HL-60 (cell line): Measurements from ENCODE around the gene MEIKIN.

Experiments used
- SPI1 ChIP-seq: IDR thresholded peaks from 2 replicates; pipeline ENCODE4 v1.6.1; 2012; ENCODE audit warnings: low read depth, mild to moderate bottlenecking, borderline replicate concordance
- TF ChIP-seq, protein P1 (sequence below): IDR thresholded peaks from one replicate; pipeline ENCODE4 v1.5.1; 2011; ENCODE audit warnings: low read length, control low read depth, inconsistent platforms; ENCODE audit not compliant: insufficient read depth

DNA sequence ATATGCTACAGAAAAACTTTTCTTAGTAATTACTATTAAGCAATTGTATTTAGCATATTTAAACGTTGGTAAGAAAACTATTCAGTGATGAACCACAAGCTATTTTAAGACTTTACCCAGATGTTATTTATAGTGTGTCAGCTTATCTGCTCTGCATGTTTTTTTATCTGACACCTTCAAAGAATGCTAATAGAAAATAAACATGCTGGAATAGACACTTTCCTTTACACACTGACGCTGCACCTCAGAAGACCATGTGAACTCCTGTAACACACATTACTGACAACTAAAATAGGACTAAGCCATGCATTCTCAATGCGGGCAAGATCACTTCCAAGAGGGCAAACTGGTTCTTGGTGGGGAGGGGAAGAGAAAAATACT, 187.0 kb downstream of the MEIKIN start:
- no peak for TF ChIP-seq SPI1
- TF ChIP-seq, protein P1, sequence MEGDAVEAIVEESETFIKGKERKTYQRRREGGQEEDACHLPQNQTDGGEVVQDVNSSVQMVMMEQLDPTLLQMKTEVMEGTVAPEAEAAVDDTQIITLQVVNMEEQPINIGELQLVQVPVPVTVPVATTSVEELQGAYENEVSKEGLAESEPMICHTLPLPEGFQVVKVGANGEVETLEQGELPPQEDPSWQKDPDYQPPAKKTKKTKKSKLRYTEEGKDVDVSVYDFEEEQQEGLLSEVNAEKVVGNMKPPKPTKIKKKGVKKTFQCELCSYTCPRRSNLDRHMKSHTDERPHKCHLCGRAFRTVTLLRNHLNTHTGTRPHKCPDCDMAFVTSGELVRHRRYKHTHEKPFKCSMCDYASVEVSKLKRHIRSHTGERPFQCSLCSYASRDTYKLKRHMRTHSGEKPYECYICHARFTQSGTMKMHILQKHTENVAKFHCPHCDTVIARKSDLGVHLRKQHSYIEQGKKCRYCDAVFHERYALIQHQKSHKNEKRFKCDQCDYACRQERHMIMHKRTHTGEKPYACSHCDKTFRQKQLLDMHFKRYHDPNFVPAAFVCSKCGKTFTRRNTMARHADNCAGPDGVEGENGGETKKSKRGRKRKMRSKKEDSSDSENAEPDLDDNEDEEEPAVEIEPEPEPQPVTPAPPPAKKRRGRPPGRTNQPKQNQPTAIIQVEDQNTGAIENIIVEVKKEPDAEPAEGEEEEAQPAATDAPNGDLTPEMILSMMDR: no peak
